Natural killer cell treated with Interleukin-12 subunit alpha and Interleukin-12 subunit beta and Interleukin-15 and Interleukin-18, amount 100 ng/mL, for 72 hours (primary cell): ENCODE measurements around the gene NEK5. TPM values are rescaled to one million over a fixed set of nuclear protein-coding genes. Genes with fewer than 3 reads are reported as not detected.
"Not testable (repeated sequence)": the region's sequence is repeated elsewhere in the genome, so short reads cannot be mapped to it uniquely, and the experiment has no call there.

Experiments
- ATAC-seq, 2 donors: fragments of 150-1000 bp; cut with Tn5 transposase in 1 of 2; sonication (Bioruptor Pico), chemical (Tn5 transposase) in 1 of 2; 2 replicates each; pipeline ENCODE4 v1.10.0; 2021
- DNase-seq: peaks from one replicate; pipeline ENCODE4 v3.0.0; 2022; ENCODE audit warnings: low spot score
- H3K27ac Mint-ChIP-seq, 2 donors: 1 replicate in 1 of 2; 2 replicates in 1 of 2; pipeline ENCODE4 v1.8.0; 2022; ENCODE audit warnings: mixed read lengths in 2 of 2, mild to moderate bottlenecking in 1 of 2, moderate library complexity in 1 of 2
- H3K27me3 Mint-ChIP-seq, 2 donors: 1 replicate in 1 of 2; 2 replicates in 1 of 2; pipeline ENCODE4 v1.8.0; 2022; ENCODE audit warnings: mixed read lengths in 2 of 2
- H3K36me3 Mint-ChIP-seq: one replicate; pipeline ENCODE4 v1.8.0; 2022; ENCODE audit warnings: mixed read lengths
- H3K4me1 Mint-ChIP-seq, 2 donors: 1 replicate in 1 of 2; 2 replicates in 1 of 2; pipeline ENCODE4 v1.8.0; 2022; ENCODE audit warnings: low read depth in 2 of 2, mixed read lengths in 2 of 2, mild to moderate bottlenecking in 1 of 2
- H3K4me3 Mint-ChIP-seq: one replicate; pipeline ENCODE4 v1.8.0; 2022; ENCODE audit warnings: mixed read lengths
- H3K9me3 Mint-ChIP-seq: 2 replicates; pipeline ENCODE4 v1.8.0; 2022; ENCODE audit warnings: mixed read lengths
- total RNA-seq, 2 donors: library from RNA; stranded (reverse); gene quantifications; one replicate each; pipeline ENCODE4 v1.2.3, GENCODE V29; 2022

Gene NEK5, protein sequence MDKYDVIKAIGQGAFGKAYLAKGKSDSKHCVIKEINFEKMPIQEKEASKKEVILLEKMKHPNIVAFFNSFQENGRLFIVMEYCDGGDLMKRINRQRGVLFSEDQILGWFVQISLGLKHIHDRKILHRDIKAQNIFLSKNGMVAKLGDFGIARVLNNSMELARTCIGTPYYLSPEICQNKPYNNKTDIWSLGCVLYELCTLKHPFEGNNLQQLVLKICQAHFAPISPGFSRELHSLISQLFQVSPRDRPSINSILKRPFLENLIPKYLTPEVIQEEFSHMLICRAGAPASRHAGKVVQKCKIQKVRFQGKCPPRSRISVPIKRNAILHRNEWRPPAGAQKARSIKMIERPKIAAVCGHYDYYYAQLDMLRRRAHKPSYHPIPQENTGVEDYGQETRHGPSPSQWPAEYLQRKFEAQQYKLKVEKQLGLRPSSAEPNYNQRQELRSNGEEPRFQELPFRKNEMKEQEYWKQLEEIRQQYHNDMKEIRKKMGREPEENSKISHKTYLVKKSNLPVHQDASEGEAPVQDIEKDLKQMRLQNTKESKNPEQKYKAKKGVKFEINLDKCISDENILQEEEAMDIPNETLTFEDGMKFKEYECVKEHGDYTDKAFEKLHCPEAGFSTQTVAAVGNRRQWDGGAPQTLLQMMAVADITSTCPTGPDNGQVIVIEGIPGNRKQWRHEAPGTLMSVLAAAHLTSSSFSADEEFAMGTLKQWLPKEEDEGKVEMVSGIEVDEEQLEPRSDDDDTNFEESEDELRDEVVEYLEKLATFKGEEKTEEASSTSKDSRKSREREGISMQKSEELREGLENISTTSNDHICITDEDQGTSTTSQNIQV
- not detected for total RNA-seq

DNA sequence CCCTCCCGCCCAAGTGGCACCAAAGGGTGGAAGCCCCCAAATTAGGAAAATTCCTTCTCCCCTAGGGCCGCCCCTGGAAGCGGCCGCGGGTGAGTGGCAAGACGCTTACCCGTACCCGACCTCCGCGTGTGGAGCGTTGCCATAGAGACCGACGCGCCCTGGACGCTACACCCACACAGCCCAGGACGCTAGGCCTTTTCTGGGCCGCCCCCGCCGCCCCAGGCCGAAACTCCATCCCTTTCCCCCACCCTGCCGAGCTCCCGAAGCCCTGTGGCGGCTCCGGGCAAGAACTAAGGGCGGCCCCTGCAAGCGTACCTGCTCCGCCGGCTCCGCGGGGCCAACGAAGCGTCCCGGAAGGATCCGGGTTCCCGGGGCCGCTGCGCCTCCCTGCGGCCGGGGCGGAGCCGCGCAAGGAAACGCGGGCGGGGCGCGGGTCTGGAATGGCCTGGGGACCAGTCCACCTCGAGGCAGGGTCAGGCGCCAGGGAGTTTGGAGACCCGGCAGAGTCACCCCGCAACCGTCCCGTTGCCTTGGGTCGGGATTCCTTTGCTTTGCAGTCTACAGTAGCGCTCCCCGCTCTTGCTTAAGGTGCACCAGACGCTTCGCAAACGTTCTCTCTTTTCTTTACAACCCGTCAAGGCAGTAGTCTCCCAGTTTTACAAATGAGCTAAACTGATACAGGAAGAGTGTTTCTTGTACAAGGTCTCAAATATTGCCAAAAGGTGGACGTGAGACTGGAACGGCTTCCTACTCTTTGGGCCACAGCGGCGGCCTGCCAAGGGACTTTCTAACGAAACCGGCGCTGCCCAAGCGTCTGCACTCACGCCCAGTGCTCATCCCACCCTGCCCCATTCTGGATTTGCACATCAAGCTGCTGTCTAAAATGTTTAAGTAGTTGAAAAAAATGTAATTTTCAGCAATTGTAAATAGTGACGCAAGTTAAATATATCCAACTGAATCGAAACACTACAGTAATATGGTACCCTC lies at the start of gene NEK5:
TSS of gene NEK5 (minus strand) at position 360 of the 987 bp plus-strand sequence. CDS start 1,591 bp downstream, outside the sequence.
- no peak within 1 kb of the TSS for H3K27ac Mint-ChIP-seq
- no peaks in the 10 kb centered on the region for H3K9me3 Mint-ChIP-seq
- DNase-seq: peak; percentile 66
- peak; percentile 86 to 87 for ATAC-seq
- peaks cover 5 to 11% of the 10 kb centered on the region in 2 donors for H3K4me1 Mint-ChIP-seq
- H3K27me3 Mint-ChIP-seq: peaks cover 16 to 24% of the 10 kb centered on the region in 2 donors
- H3K36me3 Mint-ChIP-seq: no peaks in the 10 kb centered on the region
- H3K4me3 Mint-ChIP-seq: peak within 1 kb of the TSS; percentile 90

DNA sequence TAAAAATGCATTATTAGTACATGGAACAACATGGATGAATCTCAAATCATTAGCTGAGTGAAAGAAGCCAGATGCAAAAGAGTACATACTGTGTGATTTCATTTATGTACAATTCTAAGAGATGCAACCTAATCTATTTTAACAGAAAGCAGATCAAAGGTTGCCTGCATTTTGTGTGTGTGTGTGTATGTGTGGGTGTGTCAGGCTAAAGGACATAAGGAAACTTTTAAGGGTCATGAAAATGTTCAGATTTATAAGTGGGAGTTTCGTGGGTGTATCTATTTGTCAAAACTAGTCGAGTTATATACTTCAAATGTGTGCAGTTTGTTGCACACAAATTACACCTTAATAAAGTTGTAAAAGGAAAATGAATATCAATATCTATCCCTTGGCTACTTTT lies 48.4 kb upstream of the NEK5 start:
- H3K36me3 Mint-ChIP-seq: peaks cover 11% of the 10 kb centered on the region
- no peak overlapping the region for H3K27ac Mint-ChIP-seq
- no peaks in the 10 kb centered on the region for H3K4me1 Mint-ChIP-seq
- no peak for ATAC-seq
- H3K9me3 Mint-ChIP-seq: no peaks in the 10 kb centered on the region
- no peak for DNase-seq
- H3K4me3 Mint-ChIP-seq: no peak overlapping the region
- H3K27me3 Mint-ChIP-seq: no peaks in the 10 kb centered on the region

DNA sequence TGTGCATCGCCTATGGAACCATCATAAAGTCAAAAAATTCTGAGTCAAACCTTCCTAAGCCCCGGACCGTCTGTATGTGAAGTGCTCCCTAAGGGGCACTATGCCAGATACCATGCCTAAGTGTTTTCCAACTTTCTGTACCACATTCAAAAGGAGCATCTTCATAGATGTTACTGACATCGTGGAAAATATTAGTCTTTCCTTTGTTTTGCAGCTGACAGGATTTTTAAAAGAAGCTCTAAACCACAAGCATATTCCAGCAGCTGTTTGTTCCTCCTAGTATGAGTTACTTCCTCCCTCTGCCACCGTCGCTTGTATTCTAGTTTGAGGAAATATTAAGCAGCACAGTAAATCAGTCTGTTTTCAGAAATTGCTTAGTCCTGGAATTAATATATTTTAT lies 45.1 kb upstream of the NEK5 start:
- H3K36me3 Mint-ChIP-seq: peaks cover 11% of the 10 kb centered on the region
- ATAC-seq, H3K4me3 Mint-ChIP-seq, DNase-seq, H3K9me3 Mint-ChIP-seq, H3K4me1 Mint-ChIP-seq, H3K27ac Mint-ChIP-seq, H3K27me3 Mint-ChIP-seq: not testable (repeated sequence)

DNA sequence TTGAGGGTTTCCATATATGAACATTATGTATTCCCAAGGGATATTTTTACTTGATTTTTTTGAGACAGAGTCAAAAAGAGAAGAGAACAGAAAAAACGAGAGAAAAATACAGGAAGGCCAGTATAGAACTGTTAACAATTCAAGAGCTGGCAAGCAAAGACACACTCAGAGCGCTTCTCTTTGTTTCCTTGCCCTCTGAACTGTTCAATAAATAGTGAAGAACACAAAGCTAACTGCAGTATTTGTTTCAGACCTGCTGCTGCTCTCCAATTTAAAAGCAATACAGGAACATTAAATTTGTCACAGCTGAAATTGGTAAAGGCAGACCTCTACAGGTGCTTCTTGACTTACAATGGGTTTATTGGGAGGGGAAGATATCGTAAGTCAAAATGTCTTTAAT lies 44.5 kb upstream of the NEK5 start:
- Mint-ChIP-seq H3K4me1 (no peaks in the 10 kb centered on the region), H3K4me3 (no peak overlapping the region), H3K27ac (no peak overlapping the region), H3K36me3 (peaks cover 11% of the 10 kb centered on the region), H3K9me3 (no peaks in the 10 kb centered on the region), H3K27me3 (no peaks in the 10 kb centered on the region)
- ATAC-seq (no peak), DNase-seq (no peak)

DNA sequence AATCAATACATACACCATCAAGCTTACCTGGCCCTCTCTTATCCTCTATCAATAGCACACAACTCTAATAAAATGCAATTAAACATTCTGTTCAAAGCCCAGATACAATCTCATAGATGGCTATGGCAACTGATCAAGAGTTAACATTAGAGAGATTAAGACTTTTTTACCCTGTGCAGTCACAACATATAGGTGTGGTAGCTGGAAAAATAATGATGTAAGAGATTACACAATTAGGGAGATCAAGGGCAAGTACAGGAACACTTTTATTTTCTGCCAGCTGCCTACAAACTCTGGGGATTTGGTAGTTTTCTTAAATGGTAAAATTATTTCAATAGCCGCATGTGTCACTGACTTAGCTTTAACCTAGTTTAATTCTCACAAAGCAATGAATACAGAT lies 42.8 kb upstream of the NEK5 start:
- not testable (repeated sequence) for ATAC-seq, H3K4me3 Mint-ChIP-seq, DNase-seq, H3K36me3 Mint-ChIP-seq, H3K9me3 Mint-ChIP-seq, H3K27me3 Mint-ChIP-seq, H3K27ac Mint-ChIP-seq, H3K4me1 Mint-ChIP-seq

DNA sequence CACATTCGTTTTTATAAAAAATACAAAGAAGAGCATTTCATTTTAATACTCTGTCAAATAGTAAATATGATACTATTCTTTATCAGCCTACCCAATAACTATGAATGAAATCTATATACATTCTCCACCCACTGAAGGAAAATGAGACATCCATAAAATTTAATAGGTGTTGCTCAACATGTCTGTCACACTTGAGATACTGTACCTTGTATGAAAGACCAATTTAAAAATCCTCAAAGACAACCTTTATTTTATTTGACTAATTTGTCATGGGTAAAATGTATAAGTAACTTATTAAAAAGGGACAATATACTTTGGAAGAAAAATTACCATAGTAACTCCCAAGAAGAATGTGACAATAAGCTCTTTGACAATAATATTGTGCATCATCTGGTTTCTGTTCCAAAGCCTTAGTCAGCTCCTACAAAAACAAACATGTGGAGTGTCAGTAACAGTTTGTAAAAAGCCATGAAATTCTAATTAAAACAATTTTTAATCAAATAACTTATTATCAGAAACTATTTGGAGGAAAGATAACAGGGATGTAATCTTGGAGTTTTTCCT lies 42.0 kb upstream of the NEK5 start:
- not testable (repeated sequence) for H3K27ac Mint-ChIP-seq, DNase-seq, H3K4me3 Mint-ChIP-seq, H3K27me3 Mint-ChIP-seq, H3K36me3 Mint-ChIP-seq, H3K4me1 Mint-ChIP-seq, H3K9me3 Mint-ChIP-seq, ATAC-seq

DNA sequence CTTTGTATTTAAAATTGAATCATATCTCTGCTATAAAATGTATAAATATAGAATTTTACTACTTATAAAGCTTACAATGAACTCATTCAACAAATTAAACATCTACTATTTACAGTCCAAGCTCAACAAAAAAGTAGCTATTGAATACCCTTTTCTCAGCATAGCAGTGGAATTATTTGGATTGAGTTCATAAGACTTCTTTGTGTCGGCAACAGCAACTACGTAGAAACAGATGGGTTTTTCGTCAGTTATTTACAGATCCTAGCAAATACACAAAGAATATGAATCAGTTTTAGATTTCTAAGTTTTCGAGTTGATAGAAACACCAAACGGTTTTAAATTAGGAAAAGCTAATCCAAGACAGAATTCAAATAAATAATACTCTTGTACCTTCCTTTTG lies 41.0 kb upstream of the NEK5 start:
- H3K27ac Mint-ChIP-seq: no peak overlapping the region
- ATAC-seq (no peak), DNase-seq (no peak)
- no peaks in the 10 kb centered on the region for H3K9me3 Mint-ChIP-seq
- H3K4me1 Mint-ChIP-seq: no peaks in the 10 kb centered on the region
- H3K4me3 Mint-ChIP-seq: no peak overlapping the region
- no peaks in the 10 kb centered on the region for H3K36me3 Mint-ChIP-seq
- no peaks in the 10 kb centered on the region for H3K27me3 Mint-ChIP-seq

DNA sequence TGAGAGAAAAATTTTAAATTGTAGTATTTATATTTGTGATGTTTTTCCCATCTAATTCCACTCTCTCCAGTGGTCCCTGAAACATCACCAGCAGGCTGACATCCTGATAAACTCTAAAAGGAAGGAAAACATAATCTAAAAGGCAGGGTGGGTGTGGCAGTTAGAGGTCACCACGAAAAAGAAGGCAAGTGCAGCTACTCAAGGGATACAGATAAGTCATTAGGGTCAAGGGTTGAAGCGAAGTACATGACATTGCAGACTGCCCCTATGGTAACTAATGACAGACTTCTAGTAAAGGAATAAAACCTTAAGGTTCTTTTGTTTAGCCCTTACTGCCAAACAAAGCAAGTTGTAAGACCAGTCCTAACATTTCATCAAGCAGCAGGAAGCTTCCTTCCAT lies 36.5 kb upstream of the NEK5 start:
- no peaks in the 10 kb centered on the region for H3K9me3 Mint-ChIP-seq
- H3K27ac Mint-ChIP-seq: no peak overlapping the region
- H3K4me3 Mint-ChIP-seq: no peak overlapping the region

DNA sequence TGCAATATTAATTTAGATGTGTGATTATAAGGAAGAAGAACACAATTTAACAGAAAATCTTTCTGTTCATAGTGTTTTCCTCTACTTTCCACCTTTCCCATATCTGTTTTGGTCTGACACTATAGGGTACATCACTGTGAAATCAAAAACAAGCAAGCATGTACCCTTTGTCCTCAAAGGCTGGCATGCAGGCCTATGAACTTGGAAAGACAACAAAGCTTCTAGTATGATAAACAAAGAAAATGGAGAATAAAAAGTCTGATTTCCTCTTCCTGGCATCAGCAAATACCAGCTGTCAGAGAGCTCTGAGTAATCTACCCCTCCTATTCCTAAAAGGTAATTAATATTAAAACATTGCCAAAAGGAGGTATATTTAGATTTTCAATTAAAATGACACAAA lies 36.1 kb upstream of the NEK5 start:
- Mint-ChIP-seq H3K27me3 (no peaks in the 10 kb centered on the region), H3K36me3 (no peaks in the 10 kb centered on the region), H3K27ac (no peak overlapping the region), H3K4me1 (peaks cover 2 to 5% of the 10 kb centered on the region in 2 donors), H3K4me3 (no peak overlapping the region), H3K9me3 (no peaks in the 10 kb centered on the region)
- ATAC-seq (no peak), DNase-seq (no peak)

More for the DNA sequence above, 36.5 kb upstream of the NEK5 start:
- Mint-ChIP-seq H3K36me3 (no peaks in the 10 kb centered on the region), H3K4me1 (peaks cover 0 to 4% of the 10 kb centered on the region in 2 donors), H3K27me3 (no peaks in the 10 kb centered on the region)
- DNase-seq: no peak
- no peak for ATAC-seq

DNA sequence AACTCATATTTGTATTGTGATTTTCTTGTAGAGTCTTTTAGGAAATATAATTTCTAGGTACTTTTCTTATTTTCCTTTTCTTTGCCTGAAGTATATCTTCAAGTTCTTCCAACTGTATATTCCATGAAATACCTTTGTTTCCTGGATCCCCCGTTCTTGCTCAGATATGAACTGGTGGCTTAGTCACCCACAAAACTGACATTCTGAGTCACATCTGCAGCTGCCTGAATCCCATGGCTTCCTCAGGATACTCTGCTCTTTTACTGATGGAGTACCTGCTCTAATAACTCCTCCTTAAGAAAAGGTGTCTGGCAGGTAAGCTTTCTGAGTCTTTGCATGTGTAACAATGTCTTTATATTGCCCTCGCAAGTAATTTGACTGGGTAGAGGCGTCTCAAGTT lies 35.0 kb upstream of the NEK5 start:
- H3K4me1 Mint-ChIP-seq: peaks cover 8 to 11% of the 10 kb centered on the region in 2 donors
- H3K27ac Mint-ChIP-seq, H3K4me3 Mint-ChIP-seq, H3K36me3 Mint-ChIP-seq, H3K27me3 Mint-ChIP-seq, ATAC-seq, DNase-seq, H3K9me3 Mint-ChIP-seq: not testable (repeated sequence)

DNA sequence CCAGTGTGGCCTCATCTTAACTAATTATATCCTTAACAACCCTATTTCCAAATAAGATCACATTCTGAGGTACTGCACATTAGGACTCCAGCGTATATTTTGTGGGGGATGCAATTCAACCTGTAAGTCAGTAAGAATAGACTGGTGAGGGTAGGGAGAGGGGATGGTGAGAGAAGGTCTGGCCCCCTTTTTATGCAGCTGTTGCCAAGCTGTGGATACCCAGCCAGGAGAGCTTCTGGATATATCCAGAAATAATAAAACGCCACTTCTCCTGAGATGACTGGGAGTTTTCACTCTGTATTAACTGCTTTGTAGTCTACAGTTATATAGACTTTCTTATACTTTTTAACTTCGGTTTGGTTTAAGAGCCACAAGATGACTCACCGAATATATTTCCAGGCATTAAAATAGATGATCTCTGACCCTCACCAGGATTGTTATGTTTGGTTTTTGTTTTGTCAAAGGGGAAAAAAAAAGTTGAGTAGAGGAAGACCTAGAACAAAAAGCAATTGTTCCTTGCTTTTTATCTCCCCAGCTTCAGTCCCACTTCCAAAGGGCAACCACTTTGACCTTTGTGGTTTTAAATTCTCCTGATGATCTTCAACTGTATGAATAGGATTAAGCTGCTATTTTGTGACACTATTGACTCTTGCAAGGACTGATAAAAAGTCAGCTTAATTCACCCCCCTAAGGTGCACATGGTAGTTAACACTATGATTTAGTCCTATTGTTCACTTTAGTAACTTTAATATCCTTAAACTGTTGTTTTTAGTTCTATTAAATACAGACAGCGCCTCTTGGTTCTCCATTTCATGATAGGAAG lies 33.6 kb upstream of the NEK5 start:
- H3K4me1 Mint-ChIP-seq: peaks cover 16 to 17% of the 10 kb centered on the region in 2 donors
- H3K9me3 Mint-ChIP-seq: no peaks in the 10 kb centered on the region
- no peak for DNase-seq
- no peak for ATAC-seq
- no peak overlapping the region for H3K4me3 Mint-ChIP-seq
- no peaks in the 10 kb centered on the region for H3K36me3 Mint-ChIP-seq
- peak overlapping the region in 1 of 2 donors; percentile 45 for H3K27ac Mint-ChIP-seq
- peaks cover 0 to 3% of the 10 kb centered on the region in 2 donors for H3K27me3 Mint-ChIP-seq

DNA sequence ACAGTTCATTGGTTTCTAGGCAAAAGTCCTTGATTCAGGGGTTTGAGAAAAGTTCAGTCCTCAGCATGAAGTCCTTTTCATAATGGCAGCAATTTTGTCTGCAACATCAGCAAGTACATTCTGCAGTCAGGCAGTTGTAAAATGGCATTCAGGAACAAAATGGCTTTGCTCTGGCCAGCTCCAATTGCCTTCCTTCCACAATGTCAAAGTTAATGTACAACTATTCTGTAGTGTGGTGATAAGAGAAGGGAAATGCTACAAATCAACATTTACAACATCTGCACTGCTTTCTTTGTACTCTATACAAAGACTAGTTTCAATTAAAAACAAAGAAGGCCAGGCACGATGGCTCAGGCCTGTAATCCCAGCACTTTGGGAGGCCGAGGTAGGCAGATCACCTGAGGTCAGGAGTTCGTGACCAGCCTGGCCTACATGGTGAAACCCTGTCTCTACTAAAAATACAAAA lies 32.3 kb upstream of the NEK5 start:
- H3K4me3 Mint-ChIP-seq: no peak overlapping the region
- DNase-seq: no peak
- H3K4me1 Mint-ChIP-seq: peaks cover 24 to 25% of the 10 kb centered on the region in 2 donors

More for the DNA sequence above, 32.3 kb upstream of the NEK5 start:
- Mint-ChIP-seq H3K9me3 (no peaks in the 10 kb centered on the region), H3K36me3 (no peaks in the 10 kb centered on the region), H3K27me3 (peaks cover 0 to 3% of the 10 kb centered on the region in 2 donors), H3K27ac (no peak overlapping the region)
- ATAC-seq: no peak
